ENCODE results near the gene TMEM258.

TMEM258 gene

GRCh38 chr11:61793083-61793828 is 857 bp upstream of the TMEM258 start:
- no peaks in the 10 kb centered on the region for H3K9me3 ChIP-seq (ENCODE audit: control insufficient read depth in 2 of 2, low read length in 2 of 2)
- H3K4me1 ChIP-seq (ENCODE audit: control insufficient read depth, insufficient read depth, low read length) = peaks cover 18% of the 10 kb centered on the region
- no peaks in the 10 kb centered on the region for H3K27me3 ChIP-seq (ENCODE audit: control insufficient read depth in 1 of 2, insufficient read depth in 2 of 2, low read length in 2 of 2)
- H3K9ac ChIP-seq (ENCODE audit: low read length in 2 of 2) = peak overlapping the region; percentile 99
- peak overlapping the region; percentile 94 to 98 for H3K4me3 ChIP-seq (ENCODE audit: low read length in 2 of 2)
- peaks cover 19 to 27% of the 10 kb centered on the region in 2 donors for H3K36me3 ChIP-seq (ENCODE audit: control insufficient read depth in 2 of 2, insufficient read depth in 2 of 2, low read length in 2 of 2)
- peak overlapping the region; percentile 95 for H3K27ac ChIP-seq (ENCODE audit: low read length)

GRCh38 chr11:61791737-61792309 is 576 bp downstream of the TMEM258 start:
- H3K9me3 ChIP-seq (ENCODE audit: control insufficient read depth in 2 of 2, low read length in 2 of 2) = no peaks in the 10 kb centered on the region
- peaks cover 31 to 41% of the 10 kb centered on the region in 2 donors for H3K36me3 ChIP-seq (ENCODE audit: control insufficient read depth in 2 of 2, insufficient read depth in 2 of 2, low read length in 2 of 2)
- peaks cover 18% of the 10 kb centered on the region for H3K4me1 ChIP-seq (ENCODE audit: control insufficient read depth, insufficient read depth, low read length)
- peak overlapping the region; percentile 99 for H3K9ac ChIP-seq (ENCODE audit: low read length in 2 of 2)
- H3K27me3 ChIP-seq (ENCODE audit: control insufficient read depth in 1 of 2, insufficient read depth in 2 of 2, low read length in 2 of 2) = no peaks in the 10 kb centered on the region
- peak overlapping the region; percentile 95 for H3K27ac ChIP-seq (ENCODE audit: low read length)
- peak overlapping the region; percentile 94 to 98 for H3K4me3 ChIP-seq (ENCODE audit: low read length in 2 of 2)

DNA sequence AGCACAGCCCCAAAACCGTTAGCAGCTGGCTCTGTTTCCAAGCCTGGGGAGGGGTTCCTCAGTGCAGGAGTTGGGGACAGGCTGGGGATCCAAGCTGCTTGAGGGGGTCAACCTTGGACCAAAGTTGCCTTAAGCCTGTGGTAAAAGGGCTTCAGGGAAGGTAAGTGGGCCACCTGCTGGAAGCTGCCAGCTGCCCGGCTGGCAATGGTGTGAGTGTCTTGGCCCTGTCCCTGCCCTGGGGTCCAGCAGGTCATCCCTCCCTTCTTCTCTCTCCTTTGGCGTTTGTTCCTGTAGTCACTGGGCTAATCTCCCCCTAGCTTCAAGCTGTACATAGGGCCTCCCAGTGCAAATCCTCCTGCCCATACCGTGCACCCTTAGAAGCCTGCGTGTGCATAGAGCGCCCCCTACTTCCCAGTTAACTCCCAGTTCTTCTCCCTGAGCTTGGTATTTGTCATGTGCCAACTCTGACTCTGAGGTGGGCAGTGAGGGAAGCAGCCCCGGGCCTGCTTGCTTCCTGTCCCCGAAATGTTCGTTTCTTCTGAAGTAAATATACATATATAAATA is 4.4 kb downstream of the TMEM258 start:
- peaks cover 44 to 49% of the 10 kb centered on the region in 2 donors for H3K36me3 ChIP-seq (ENCODE audit: control insufficient read depth in 2 of 2, insufficient read depth in 2 of 2, low read length in 2 of 2)
- H3K27ac ChIP-seq (ENCODE audit: low read length) = no peak overlapping the region
- peaks cover 12% of the 10 kb centered on the region for H3K4me1 ChIP-seq (ENCODE audit: control insufficient read depth, insufficient read depth, low read length)
- H3K27me3 ChIP-seq (ENCODE audit: control insufficient read depth in 1 of 2, insufficient read depth in 2 of 2, low read length in 2 of 2) = no peaks in the 10 kb centered on the region
- H3K4me3 ChIP-seq (ENCODE audit: low read length in 2 of 2) = no peak overlapping the region
- H3K9me3 ChIP-seq (ENCODE audit: control insufficient read depth in 2 of 2, low read length in 2 of 2) = no peaks in the 10 kb centered on the region
- no peak overlapping the region for H3K9ac ChIP-seq (ENCODE audit: low read length in 2 of 2)

DNA sequence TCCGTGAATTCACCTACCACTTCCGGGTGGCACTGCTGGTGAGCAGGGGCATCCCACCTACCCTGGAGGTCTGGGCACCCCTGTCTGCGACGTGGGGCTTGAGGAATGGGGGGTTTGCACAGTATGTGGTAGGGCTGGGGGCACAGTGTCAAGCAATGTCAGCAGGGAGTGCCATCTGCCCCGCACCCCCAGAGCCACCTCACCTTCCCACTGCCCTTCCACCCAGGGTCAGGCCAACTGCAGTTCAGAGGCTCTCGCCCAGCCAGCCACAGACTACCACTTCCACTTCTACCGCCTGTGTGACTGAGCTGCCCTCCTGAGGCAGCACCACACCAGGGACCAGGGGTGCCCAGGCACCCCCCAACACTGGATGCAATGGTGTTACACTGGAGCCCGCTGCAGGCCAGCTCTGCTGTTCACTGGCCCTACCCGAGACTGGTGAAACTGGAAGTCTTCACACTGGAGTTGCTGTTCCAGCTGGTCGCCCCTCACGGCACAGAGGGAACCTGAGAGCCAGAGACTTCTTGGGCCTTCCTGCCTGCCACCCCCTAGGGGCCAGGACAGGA is 6.5 kb downstream of the TMEM258 start:
- Histone ChIP-seq H3K27ac (ENCODE audit: low read length) (no peak overlapping the region), H3K36me3 (ENCODE audit: control insufficient read depth in 2 of 2, insufficient read depth in 2 of 2, low read length in 2 of 2) (peaks cover 44 to 52% of the 10 kb centered on the region in 2 donors), H3K4me1 (ENCODE audit: control insufficient read depth, insufficient read depth, low read length) (no peaks in the 10 kb centered on the region), H3K4me3 (ENCODE audit: low read length in 2 of 2) (no peak overlapping the region), H3K9ac (ENCODE audit: low read length in 2 of 2) (no peak overlapping the region), H3K9me3 (ENCODE audit: control insufficient read depth in 2 of 2, low read length in 2 of 2) (no peaks in the 10 kb centered on the region), H3K27me3 (ENCODE audit: control insufficient read depth in 1 of 2, insufficient read depth in 2 of 2, low read length in 2 of 2) (no peaks in the 10 kb centered on the region)

DNA sequence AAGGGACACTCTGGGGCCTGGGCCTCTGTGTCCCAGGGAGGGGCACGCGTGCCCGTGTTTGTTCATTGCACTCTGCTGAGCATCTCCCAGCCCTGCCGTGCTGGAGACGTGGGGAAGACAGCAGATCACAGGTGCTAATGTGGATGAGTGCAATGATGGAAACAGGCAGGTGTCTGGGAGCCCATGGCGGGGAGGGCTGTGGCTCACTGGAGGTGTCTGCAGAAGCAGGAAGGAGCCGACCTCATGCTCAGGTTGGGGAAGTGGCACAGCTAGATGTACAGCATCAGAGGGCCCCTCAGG is 7.9 kb downstream of the TMEM258 start:
- peaks cover 34 to 42% of the 10 kb centered on the region in 2 donors for H3K36me3 ChIP-seq (ENCODE audit: control insufficient read depth in 2 of 2, insufficient read depth in 2 of 2, low read length in 2 of 2)
- H3K4me1 ChIP-seq (ENCODE audit: control insufficient read depth, insufficient read depth, low read length) = no peaks in the 10 kb centered on the region
- H3K27ac ChIP-seq (ENCODE audit: low read length) = no peak overlapping the region
- no peak overlapping the region for H3K4me3 ChIP-seq (ENCODE audit: low read length in 2 of 2)
- H3K27me3 ChIP-seq (ENCODE audit: control insufficient read depth in 1 of 2, insufficient read depth in 2 of 2, low read length in 2 of 2) = no peaks in the 10 kb centered on the region
- no peaks in the 10 kb centered on the region for H3K9me3 ChIP-seq (ENCODE audit: control insufficient read depth in 2 of 2, low read length in 2 of 2)
- H3K9ac ChIP-seq (ENCODE audit: low read length in 2 of 2) = no peak overlapping the region

- no peaks in the 10 kb centered on the region for H3K9me3 ChIP-seq (ENCODE audit: control insufficient read depth in 2 of 2, low read length in 2 of 2)
- H3K9ac ChIP-seq (ENCODE audit: low read length in 2 of 2) = no peak overlapping the region
- no peak overlapping the region for H3K27ac ChIP-seq (ENCODE audit: low read length)
- no peaks in the 10 kb centered on the region for H3K4me1 ChIP-seq (ENCODE audit: control insufficient read depth, insufficient read depth, low read length)
- H3K27me3 ChIP-seq (ENCODE audit: control insufficient read depth in 1 of 2, insufficient read depth in 2 of 2, low read length in 2 of 2) = no peaks in the 10 kb centered on the region
- no peak overlapping the region for H3K4me3 ChIP-seq (ENCODE audit: low read length in 2 of 2)
- H3K36me3 ChIP-seq (ENCODE audit: control insufficient read depth in 2 of 2, insufficient read depth in 2 of 2, low read length in 2 of 2) = peaks cover 29 to 37% of the 10 kb centered on the region in 2 donors
Observed at GRCh38 chr11:61783717-61784505, 8.5 kb downstream of the TMEM258 start.

DNA sequence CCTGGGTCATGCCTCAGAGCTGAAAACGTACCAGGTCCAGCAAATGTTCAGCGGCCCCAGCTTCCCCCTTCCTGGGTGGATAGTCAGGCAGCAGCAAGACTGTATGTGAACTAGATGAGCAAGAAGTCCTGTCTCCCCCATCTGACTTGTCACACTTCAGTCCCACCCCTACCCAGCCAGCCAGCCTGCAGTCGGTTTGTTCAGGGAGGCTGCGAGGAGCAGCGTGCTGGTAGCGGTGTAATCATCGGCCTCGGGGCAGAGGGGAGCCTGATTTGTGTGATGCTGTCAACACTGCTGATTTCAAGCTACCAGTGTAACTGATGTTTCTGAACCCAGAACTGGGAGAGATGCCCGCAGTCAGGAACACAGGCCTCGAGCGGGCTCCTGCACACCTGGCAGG is 9.6 kb downstream of the TMEM258 start:
- Histone ChIP-seq H3K4me1 (ENCODE audit: control insufficient read depth, insufficient read depth, low read length) (no peaks in the 10 kb centered on the region), H3K27me3 (ENCODE audit: control insufficient read depth in 1 of 2, insufficient read depth in 2 of 2, low read length in 2 of 2) (no peaks in the 10 kb centered on the region), H3K9ac (ENCODE audit: low read length in 2 of 2) (no peak overlapping the region), H3K9me3 (ENCODE audit: control insufficient read depth in 2 of 2, low read length in 2 of 2) (no peaks in the 10 kb centered on the region), H3K4me3 (ENCODE audit: low read length in 2 of 2) (no peak overlapping the region), H3K27ac (ENCODE audit: low read length) (no peak overlapping the region), H3K36me3 (ENCODE audit: control insufficient read depth in 2 of 2, insufficient read depth in 2 of 2, low read length in 2 of 2) (peaks cover 22 to 27% of the 10 kb centered on the region in 2 donors)

DNA sequence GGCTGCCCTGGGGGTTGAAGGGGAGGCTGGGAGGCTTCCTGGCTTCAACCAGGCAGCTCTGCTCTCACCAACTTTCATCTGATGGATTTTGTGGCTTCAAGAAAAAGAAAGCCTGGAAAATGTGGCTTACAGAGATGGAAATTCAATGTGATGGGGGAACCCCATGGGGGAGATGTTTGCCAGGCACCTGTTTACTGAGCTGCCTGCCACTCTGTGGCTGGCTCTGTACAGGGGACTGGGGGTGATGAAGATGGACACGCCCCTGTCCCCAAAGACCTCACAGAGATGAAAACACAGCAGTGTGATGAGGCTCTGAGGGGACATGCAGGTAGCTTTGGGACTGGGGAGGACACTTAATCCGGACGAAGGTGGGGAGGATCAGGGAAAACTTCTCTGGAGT is 10.1 kb downstream of the TMEM258 start:
- no peak overlapping the region for H3K9ac ChIP-seq (ENCODE audit: low read length in 2 of 2)
- no peak overlapping the region for H3K4me3 ChIP-seq (ENCODE audit: low read length in 2 of 2)
- H3K27ac ChIP-seq (ENCODE audit: low read length) = no peak overlapping the region
- H3K36me3 ChIP-seq (ENCODE audit: control insufficient read depth in 2 of 2, insufficient read depth in 2 of 2, low read length in 2 of 2) = peaks cover 17 to 22% of the 10 kb centered on the region in 2 donors
- H3K9me3 ChIP-seq (ENCODE audit: control insufficient read depth in 2 of 2, low read length in 2 of 2) = no peaks in the 10 kb centered on the region
- H3K4me1 ChIP-seq (ENCODE audit: control insufficient read depth, insufficient read depth, low read length) = no peaks in the 10 kb centered on the region
- no peaks in the 10 kb centered on the region for H3K27me3 ChIP-seq (ENCODE audit: control insufficient read depth in 1 of 2, insufficient read depth in 2 of 2, low read length in 2 of 2)

DNA sequence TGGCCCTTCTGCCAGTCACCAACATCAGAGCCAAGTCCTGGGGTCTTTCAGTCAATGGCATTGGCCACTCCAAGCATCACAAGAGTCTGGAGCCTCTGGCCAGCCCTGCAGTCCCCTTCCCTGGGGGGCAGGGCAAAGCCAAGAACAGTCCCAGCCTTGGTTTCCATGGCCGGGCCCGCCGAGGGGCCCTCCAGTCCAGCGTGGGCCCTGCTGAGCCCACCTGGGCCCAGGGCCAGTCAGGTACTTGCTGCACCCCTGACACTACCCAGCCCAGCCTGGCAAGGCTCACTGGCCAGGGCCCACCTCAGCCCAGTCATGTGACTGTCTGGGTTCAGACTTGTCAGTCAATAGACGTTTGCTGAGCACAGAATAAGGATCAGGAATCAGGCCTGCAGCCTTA is 10.8 kb downstream of the TMEM258 start:
- Histone ChIP-seq H3K9me3 (ENCODE audit: control insufficient read depth in 2 of 2, low read length in 2 of 2) (no peaks in the 10 kb centered on the region), H3K27me3 (ENCODE audit: control insufficient read depth in 1 of 2, insufficient read depth in 2 of 2, low read length in 2 of 2) (no peaks in the 10 kb centered on the region), H3K9ac (ENCODE audit: low read length in 2 of 2) (no peak overlapping the region), H3K36me3 (ENCODE audit: control insufficient read depth in 2 of 2, insufficient read depth in 2 of 2, low read length in 2 of 2) (peaks cover 10 to 14% of the 10 kb centered on the region in 2 donors), H3K27ac (ENCODE audit: low read length) (no peak overlapping the region), H3K4me1 (ENCODE audit: control insufficient read depth, insufficient read depth, low read length) (peaks cover 2% of the 10 kb centered on the region), H3K4me3 (ENCODE audit: low read length in 2 of 2) (no peak overlapping the region)

DNA sequence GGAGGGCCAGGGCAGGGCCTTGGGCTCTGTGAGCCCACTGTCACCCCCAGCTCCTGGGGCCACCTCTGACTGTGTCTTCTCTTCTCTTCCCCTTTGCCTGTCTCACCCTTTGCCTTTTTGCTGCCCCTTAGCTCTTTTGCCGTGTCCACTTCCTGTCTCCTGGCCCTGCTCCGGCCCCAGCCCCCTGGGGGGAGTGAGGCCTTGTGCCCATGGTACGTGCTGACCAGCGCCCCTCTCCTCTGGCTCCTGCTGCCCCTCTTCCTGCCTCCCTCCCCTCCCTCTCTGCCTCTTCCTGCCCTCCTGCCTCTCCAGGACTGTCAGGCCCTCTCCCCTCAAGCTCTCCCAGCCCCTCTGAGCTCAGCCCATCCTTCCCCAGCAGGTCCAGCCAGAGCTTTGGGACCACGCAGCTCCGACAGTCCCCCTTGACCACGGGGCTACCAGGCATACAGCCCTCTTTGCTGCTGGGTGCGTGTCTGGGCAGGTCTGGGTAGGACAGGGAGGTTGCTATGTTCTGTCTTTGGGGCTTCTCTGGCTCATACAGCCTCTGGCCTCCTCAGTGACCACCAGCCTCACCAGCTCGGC is 11.7 kb downstream of the TMEM258 start:
- Histone ChIP-seq H3K9me3 (ENCODE audit: control insufficient read depth in 2 of 2, low read length in 2 of 2) (no peaks in the 10 kb centered on the region), H3K27ac (ENCODE audit: low read length) (no peak overlapping the region), H3K4me3 (ENCODE audit: low read length in 2 of 2) (no peak overlapping the region), H3K36me3 (ENCODE audit: control insufficient read depth in 2 of 2, insufficient read depth in 2 of 2, low read length in 2 of 2) (peaks cover 7 to 10% of the 10 kb centered on the region in 2 donors), H3K9ac (ENCODE audit: low read length in 2 of 2) (no peak overlapping the region), H3K27me3 (ENCODE audit: control insufficient read depth in 1 of 2, insufficient read depth in 2 of 2, low read length in 2 of 2) (no peaks in the 10 kb centered on the region), H3K4me1 (ENCODE audit: control insufficient read depth, insufficient read depth, low read length) (peaks cover 2% of the 10 kb centered on the region)
